ENCODE measurements around the gene MAPKAP1. TPM values are rescaled to one million over a fixed set of nuclear protein-coding genes. Genes with fewer than 3 reads are reported as not detected.

The MAPKAP1 gene
- total and polyA plus RNA-seq, 2 of the 13 experiments (the other 11 are each of a cell fraction or from before 2014, with no cell fraction given), result 45.0 to 64.3 TPM

DNA sequence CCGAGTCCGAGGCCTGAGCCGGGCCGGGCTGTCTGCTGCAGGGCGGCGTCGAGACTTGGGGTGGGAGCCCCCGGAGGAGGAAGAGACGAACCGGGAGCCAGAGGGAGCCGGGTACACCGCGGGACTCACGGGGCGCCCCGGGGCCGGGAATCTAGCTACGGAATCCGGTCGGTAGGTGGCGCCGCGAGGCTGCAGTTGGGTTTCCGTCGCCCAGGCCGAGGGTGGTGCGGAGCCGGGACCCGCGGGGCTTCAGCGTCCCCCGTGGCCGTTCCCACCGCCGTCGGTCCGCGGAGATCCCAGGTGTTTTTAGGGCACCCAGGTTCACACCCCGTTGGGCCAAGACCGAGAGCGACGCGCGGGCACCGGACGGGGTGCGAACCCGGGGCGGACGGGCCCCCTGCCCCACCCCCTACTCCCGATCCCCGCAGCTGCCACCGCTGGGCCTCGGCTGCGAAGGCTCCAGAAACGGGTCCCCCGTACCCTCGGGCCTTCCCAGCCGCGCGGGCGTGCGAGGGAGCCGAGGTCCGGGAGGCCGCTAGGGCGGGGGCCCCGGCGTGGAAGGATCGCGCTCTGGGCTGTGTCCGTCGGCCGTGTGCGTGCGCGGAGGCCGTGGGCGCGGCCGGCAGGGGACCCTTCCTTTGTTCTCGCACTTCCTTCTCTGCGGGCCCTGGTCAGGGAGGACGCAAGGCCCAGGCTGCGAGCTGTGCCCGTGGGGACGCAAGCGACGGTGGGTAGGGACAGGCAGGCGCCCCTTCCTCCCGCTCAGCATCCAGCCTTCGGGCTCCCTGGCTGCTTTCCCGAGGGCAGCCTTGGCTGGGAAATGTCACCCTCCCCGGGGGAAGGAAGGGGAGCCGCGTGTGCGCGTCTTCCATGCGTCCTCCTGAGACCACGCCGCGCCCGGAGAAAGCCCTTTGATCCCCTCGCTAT, 298.8 kb downstream of the MAPKAP1 start (continued):
- TF ChIP-seq ZNF704 (CRISPR knock-in tag; IDR thresholded peaks at IDR 0.05; ENCODE audit: borderline replicate concordance) (no peak), ZSCAN20 (CRISPR knock-in tag; IDR thresholded peaks at IDR 0.05; ENCODE audit: borderline replicate concordance) (no peak), MTA1 (CRISPR knock-in tag; IDR thresholded peaks at IDR 0.05; ENCODE audit: borderline replicate concordance) (peak; percentile 41; the same call in 1 of the 2 replicates), RBAK (CRISPR knock-in tag; IDR thresholded peaks at IDR 0.05) (no peak), ATAD3A (CRISPR knock-in tag; IDR thresholded peaks at IDR 0.05) (no peak), CREB3 (CRISPR knock-in tag; IDR thresholded peaks at IDR 0.05) (no peak), JUNB (CRISPR knock-in tag; IDR thresholded peaks at IDR 0.05; ENCODE audit: borderline replicate concordance) (no peak), KAT2B (IDR thresholded peaks at IDR 0.05; ENCODE audit: borderline replicate concordance, low read depth, low read length) (no peak), SAP130 (CRISPR knock-in tag; IDR thresholded peaks at IDR 0.05; ENCODE audit: low read depth) (peak; percentile 38; the same call in 1 of the 2 replicates), GZF1 (CRISPR knock-in tag; IDR thresholded peaks at IDR 0.05) (no peak), ZNF101 (CRISPR knock-in tag; IDR thresholded peaks at IDR 0.05; ENCODE audit: borderline replicate concordance, low read depth) (no peak), YY1 (IDR thresholded peaks at IDR 0.05; ENCODE audit: insufficient read depth, insufficient replicate concordance, low read depth, low read length) (peak; percentile 30), DNMT1 (CRISPR knock-in tag; IDR thresholded peaks at IDR 0.05) (no peak), STAG1 (CRISPR knock-in tag; IDR thresholded peaks at IDR 0.05) (peak; percentile 94), ZNF607 (CRISPR knock-in tag; IDR thresholded peaks at IDR 0.05; ENCODE audit: borderline replicate concordance) (no peak; the same call in 1 of the 2 replicates), ZNF766 (CRISPR knock-in tag; IDR thresholded peaks at IDR 0.05; ENCODE audit: borderline replicate concordance) (peak; percentile 29; the same call in 1 of the 2 replicates), MYPOP (CRISPR knock-in tag; IDR thresholded peaks at IDR 0.05) (no peak), ZFYVE20 (CRISPR knock-in tag; IDR thresholded peaks at IDR 0.05; ENCODE audit: borderline replicate concordance, low read depth) (no peak), ZNF317 (CRISPR knock-in tag; IDR thresholded peaks at IDR 0.05) (no peak)
- TF ChIP-seq, protein P1, sequence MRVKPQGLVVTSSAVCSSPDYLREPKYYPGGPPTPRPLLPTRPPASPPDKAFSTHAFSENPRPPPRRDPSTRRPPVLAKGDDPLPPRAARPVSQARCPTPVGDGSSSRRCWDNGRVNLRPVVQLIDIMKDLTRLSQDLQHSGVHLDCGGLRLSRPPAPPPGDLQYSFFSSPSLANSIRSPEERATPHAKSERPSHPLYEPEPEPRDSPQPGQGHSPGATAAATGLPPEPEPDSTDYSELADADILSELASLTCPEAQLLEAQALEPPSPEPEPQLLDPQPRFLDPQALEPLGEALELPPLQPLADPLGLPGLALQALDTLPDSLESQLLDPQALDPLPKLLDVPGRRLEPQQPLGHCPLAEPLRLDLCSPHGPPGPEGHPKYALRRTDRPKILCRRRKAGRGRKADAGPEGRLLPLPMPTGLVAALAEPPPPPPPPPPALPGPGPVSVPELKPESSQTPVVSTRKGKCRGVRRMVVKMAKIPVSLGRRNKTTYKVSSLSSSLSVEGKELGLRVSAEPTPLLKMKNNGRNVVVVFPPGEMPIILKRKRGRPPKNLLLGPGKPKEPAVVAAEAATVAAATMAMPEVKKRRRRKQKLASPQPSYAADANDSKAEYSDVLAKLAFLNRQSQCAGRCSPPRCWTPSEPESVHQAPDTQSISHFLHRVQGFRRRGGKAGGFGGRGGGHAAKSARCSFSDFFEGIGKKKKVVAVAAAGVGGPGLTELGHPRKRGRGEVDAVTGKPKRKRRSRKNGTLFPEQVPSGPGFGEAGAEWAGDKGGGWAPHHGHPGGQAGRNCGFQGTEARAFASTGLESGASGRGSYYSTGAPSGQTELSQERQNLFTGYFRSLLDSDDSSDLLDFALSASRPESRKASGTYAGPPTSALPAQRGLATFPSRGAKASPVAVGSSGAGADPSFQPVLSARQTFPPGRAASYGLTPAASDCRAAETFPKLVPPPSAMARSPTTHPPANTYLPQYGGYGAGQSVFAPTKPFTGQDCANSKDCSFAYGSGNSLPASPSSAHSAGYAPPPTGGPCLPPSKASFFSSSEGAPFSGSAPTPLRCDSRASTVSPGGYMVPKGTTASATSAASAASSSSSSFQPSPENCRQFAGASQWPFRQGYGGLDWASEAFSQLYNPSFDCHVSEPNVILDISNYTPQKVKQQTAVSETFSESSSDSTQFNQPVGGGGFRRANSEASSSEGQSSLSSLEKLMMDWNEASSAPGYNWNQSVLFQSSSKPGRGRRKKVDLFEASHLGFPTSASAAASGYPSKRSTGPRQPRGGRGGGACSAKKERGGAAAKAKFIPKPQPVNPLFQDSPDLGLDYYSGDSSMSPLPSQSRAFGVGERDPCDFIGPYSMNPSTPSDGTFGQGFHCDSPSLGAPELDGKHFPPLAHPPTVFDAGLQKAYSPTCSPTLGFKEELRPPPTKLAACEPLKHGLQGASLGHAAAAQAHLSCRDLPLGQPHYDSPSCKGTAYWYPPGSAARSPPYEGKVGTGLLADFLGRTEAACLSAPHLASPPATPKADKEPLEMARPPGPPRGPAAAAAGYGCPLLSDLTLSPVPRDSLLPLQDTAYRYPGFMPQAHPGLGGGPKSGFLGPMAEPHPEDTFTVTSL (CRISPR knock-in tag; IDR thresholded peaks at IDR 0.05; ENCODE audit: borderline replicate concordance), result no peak

Measured in HepG2 (cell line).